COLO668 (cell line): ENCODE results near the gene AGRP.
"Not testable (repeated sequence)": the region's sequence is repeated elsewhere in the genome, so short reads cannot be mapped to it uniquely, and the experiment has no call there.

Experiments used
- DNase-seq: peaks from one replicate; lab custom pipeline; 2025; ENCODE audit not compliant: unreplicated experiment; lab: John Stamatoyannopoulos, UW

Gene AGRP

GRCh38 chr16:67504031-67505021, 21.0 kb upstream of the AGRP start:
- no peak for DNase-seq

- DNase-seq: no peak
Measured at GRCh38 chr16:67499106-67499505, 15.8 kb upstream of the AGRP start.

GRCh38 chr16:67490335-67491096, 7.2 kb upstream of the AGRP start:
- DNase-seq: no peak

GRCh38 chr16:67489401-67490083, 6.2 kb upstream of the AGRP start:
- DNase-seq: no peak

GRCh38 chr16:67487561-67487960, 4.2 kb upstream of the AGRP start:
- DNase-seq: not testable (repeated sequence)

- DNase-seq: no peak
Measured at GRCh38 chr16:67486805-67487204, 3.5 kb upstream of the AGRP start.

- DNase-seq: no peak
Measured at GRCh38 chr16:67483731-67484525, 581 bp upstream of the AGRP start.

GRCh38 chr16:67482233-67482924, 968 bp downstream of the AGRP start:
- no peak for DNase-seq

- peak; percentile 81 for DNase-seq
Measured at GRCh38 chr16:67481561-67482232, 1.6 kb downstream of the AGRP start.

- peak; percentile 98 for DNase-seq
Measured at GRCh38 chr16:67480833-67481560, 2.4 kb downstream of the AGRP start, which contains the start of gene ATP6V0D1. Gene ATP6V0D1 (minus strand): TSS chr16:67481157. CDS start chr16:67481086, 71 bp downstream.

- DNase-seq: no peak
Measured at GRCh38 chr16:67477960-67478554, 5.3 kb downstream of the AGRP start.

GRCh38 chr16:67474551-67475455, 8.5 kb downstream of the AGRP start:
- DNase-seq: peak; percentile 34

GRCh38 chr16:67471758-67472384, 11.5 kb downstream of the AGRP start:
- no peak for DNase-seq

- peak; percentile 73 for DNase-seq
Measured at GRCh38 chr16:67470359-67470758, 13.0 kb downstream of the AGRP start.

GRCh38 chr16:67468731-67469130, 14.6 kb downstream of the AGRP start:
- no peak for DNase-seq

- no peak for DNase-seq
Measured at GRCh38 chr16:67466581-67466980, 16.8 kb downstream of the AGRP start.

GRCh38 chr16:67464565-67464964, 18.8 kb downstream of the AGRP start:
- DNase-seq: no peak
